Neuron (in vitro differentiated cells): Measurements from ENCODE around the gene SLC25A24.

Experiments
- H2AFZ ChIP-seq: one replicate; pipeline ENCODE4 v1.6.1; 2013; ENCODE audit warnings: low read depth, mild to moderate bottlenecking, inconsistent platforms, low read length, moderate library complexity
- H3K27me3 ChIP-seq: one replicate; pipeline ENCODE4 v1.6.1; 2013; ENCODE audit warnings: low read length; ENCODE audit not compliant: insufficient read depth
- H3K36me3 ChIP-seq: one replicate; pipeline ENCODE4 v1.6.1; 2013; ENCODE audit warnings: low read length; ENCODE audit not compliant: insufficient read depth
- H3K4me1 ChIP-seq: one replicate; pipeline ENCODE4 v1.6.1; 2013; ENCODE audit warnings: low read length; ENCODE audit not compliant: insufficient read depth
- H3K4me3 ChIP-seq: 2 replicates; pipeline ENCODE4 v1.5.1; 2013; ENCODE audit warnings: mild to moderate bottlenecking, low read length, moderate library complexity
- H3K9me3 ChIP-seq: one replicate; pipeline ENCODE4 v1.6.1; 2013; ENCODE audit warnings: low read length

Gene SLC25A24

GRCh38 chr1:108121358-108122143 is 78.6 kb downstream of the SLC25A24 start:
- Histone ChIP-seq H3K36me3 (no peaks in the 10 kb centered on the region), H3K4me1 (peaks cover 6% of the 10 kb centered on the region), H3K4me3 (no peak overlapping the region), H2AFZ (no peak overlapping the region), H3K9me3 (peaks cover 3% of the 10 kb centered on the region), H3K27me3 (no peaks in the 10 kb centered on the region)

- H3K36me3 ChIP-seq = no peaks in the 10 kb centered on the region
- peaks cover 4% of the 10 kb centered on the region for H3K4me1 ChIP-seq
- no peak overlapping the region for H3K4me3 ChIP-seq
- H2AFZ ChIP-seq = no peak overlapping the region
- peaks cover 3% of the 10 kb centered on the region for H3K9me3 ChIP-seq
- no peaks in the 10 kb centered on the region for H3K27me3 ChIP-seq
Measured at GRCh38 chr1:108120163-108120562, 80.0 kb downstream of the SLC25A24 start.

GRCh38 chr1:108119500-108119899 is 80.6 kb downstream of the SLC25A24 start:
- H3K4me1 ChIP-seq = peaks cover under 1% of the 10 kb centered on the region
- H2AFZ ChIP-seq = no peak overlapping the region
- peaks cover 3% of the 10 kb centered on the region for H3K9me3 ChIP-seq
- H3K27me3 ChIP-seq = no peaks in the 10 kb centered on the region
- H3K4me3 ChIP-seq = no peak overlapping the region
- H3K36me3 ChIP-seq = no peaks in the 10 kb centered on the region

GRCh38 chr1:108117945-108118902 is 81.9 kb downstream of the SLC25A24 start:
- Histone ChIP-seq H2AFZ (no peak overlapping the region), H3K4me1 (no peaks in the 10 kb centered on the region), H3K36me3 (no peaks in the 10 kb centered on the region), H3K27me3 (no peaks in the 10 kb centered on the region), H3K4me3 (no peak overlapping the region), H3K9me3 (peaks cover 3% of the 10 kb centered on the region)

GRCh38 chr1:108117237-108117636 is 82.9 kb downstream of the SLC25A24 start:
- Histone ChIP-seq H3K9me3 (peaks cover 3% of the 10 kb centered on the region), H3K36me3 (no peaks in the 10 kb centered on the region), H3K4me3 (no peak overlapping the region), H2AFZ (no peak overlapping the region), H3K27me3 (no peaks in the 10 kb centered on the region), H3K4me1 (no peaks in the 10 kb centered on the region)

- Histone ChIP-seq H3K9me3 (no peaks in the 10 kb centered on the region), H3K4me3 (no peak overlapping the region), H3K27me3 (no peaks in the 10 kb centered on the region), H2AFZ (no peak overlapping the region), H3K36me3 (no peaks in the 10 kb centered on the region), H3K4me1 (no peaks in the 10 kb centered on the region)
Measured at GRCh38 chr1:108114033-108114599, 86.0 kb downstream of the SLC25A24 start.

GRCh38 chr1:108113496-108113895 is 86.6 kb downstream of the SLC25A24 start:
- Histone ChIP-seq H3K4me1 (no peaks in the 10 kb centered on the region), H3K4me3 (no peak overlapping the region), H3K9me3 (no peaks in the 10 kb centered on the region), H2AFZ (no peak overlapping the region), H3K36me3 (no peaks in the 10 kb centered on the region), H3K27me3 (no peaks in the 10 kb centered on the region)

GRCh38 chr1:108109295-108109973 is 90.7 kb downstream of the SLC25A24 start:
- H3K4me1 ChIP-seq = no peaks in the 10 kb centered on the region
- no peaks in the 10 kb centered on the region for H3K9me3 ChIP-seq
- H3K36me3 ChIP-seq = no peaks in the 10 kb centered on the region
- H3K4me3 ChIP-seq = no peak overlapping the region
- H2AFZ ChIP-seq = peak overlapping the region; percentile 43
- no peaks in the 10 kb centered on the region for H3K27me3 ChIP-seq

- no peaks in the 10 kb centered on the region for H3K36me3 ChIP-seq
- no peak overlapping the region for H2AFZ ChIP-seq
- no peaks in the 10 kb centered on the region for H3K27me3 ChIP-seq
- no peaks in the 10 kb centered on the region for H3K4me1 ChIP-seq
- H3K9me3 ChIP-seq = peaks cover 2% of the 10 kb centered on the region
- H3K4me3 ChIP-seq = no peak overlapping the region
Measured at GRCh38 chr1:108108119-108108518, 92.0 kb downstream of the SLC25A24 start.

- H3K4me1 ChIP-seq = no peaks in the 10 kb centered on the region
- H3K27me3 ChIP-seq = no peaks in the 10 kb centered on the region
- H2AFZ ChIP-seq = no peak overlapping the region
- H3K4me3 ChIP-seq = no peak overlapping the region
- H3K9me3 ChIP-seq = peaks cover 2% of the 10 kb centered on the region
- H3K36me3 ChIP-seq = no peaks in the 10 kb centered on the region
Measured at GRCh38 chr1:108107658-108108057, 92.5 kb downstream of the SLC25A24 start.

GRCh38 chr1:108106775-108107174 is 93.4 kb downstream of the SLC25A24 start:
- H3K4me3 ChIP-seq = no peak overlapping the region
- H3K4me1 ChIP-seq = no peaks in the 10 kb centered on the region
- H2AFZ ChIP-seq = no peak overlapping the region
- H3K9me3 ChIP-seq = peaks cover 2% of the 10 kb centered on the region
- no peaks in the 10 kb centered on the region for H3K27me3 ChIP-seq
- no peaks in the 10 kb centered on the region for H3K36me3 ChIP-seq

GRCh38 chr1:108100148-108100547 is 100.0 kb downstream of the SLC25A24 start:
- Histone ChIP-seq H2AFZ (no peak overlapping the region), H3K4me3 (no peak overlapping the region)

More at GRCh38 chr1:108100148-108100547, 100.0 kb downstream of the SLC25A24 start:
- no peaks in the 10 kb centered on the region for H3K4me1 ChIP-seq
- H3K9me3 ChIP-seq = peaks cover 2% of the 10 kb centered on the region
- no peaks in the 10 kb centered on the region for H3K27me3 ChIP-seq
- H3K36me3 ChIP-seq = no peaks in the 10 kb centered on the region
